Stimulated activated CD8-positive, alpha-beta memory T cell treated with anti-CD3 and anti-CD28 coated beads, Interleukin-4, amount 100 ng/mL, for 1 hour (primary cell): Measurements from ENCODE around the gene EXOC4.
"Not testable (repeated sequence)": the region's sequence is repeated elsewhere in the genome, so short reads cannot be mapped to it uniquely, and the experiment has no call there.

Source experiments
- DNase-seq, 2 donors: peaks; one replicate each; pipeline ENCODE4 v3.0.0-alpha.2; 2020; ENCODE audit warnings: low read depth in 2 of 2, low spot score in 1 of 2

The EXOC4 gene

GRCh38 chr7:133611955-133612354 lies 359.1 kb downstream of the EXOC4 start:
- no peak for DNase-seq

- no peak for DNase-seq
Observed at GRCh38 chr7:133613250-133613790, 360.4 kb downstream of the EXOC4 start.

- no peak for DNase-seq
Observed at GRCh38 chr7:133614251-133614650, 361.4 kb downstream of the EXOC4 start.

- no peak for DNase-seq
Observed at GRCh38 chr7:133618970-133619369, 366.1 kb downstream of the EXOC4 start.

- DNase-seq, result no peak
Observed at GRCh38 chr7:133619491-133619890, 366.6 kb downstream of the EXOC4 start.

GRCh38 chr7:133623721-133624120 lies 370.8 kb downstream of the EXOC4 start:
- DNase-seq, result no peak

GRCh38 chr7:133625046-133625445 lies 372.2 kb downstream of the EXOC4 start:
- no peak for DNase-seq

GRCh38 chr7:133629701-133630100 lies 376.8 kb downstream of the EXOC4 start:
- no peak for DNase-seq

GRCh38 chr7:133633055-133633454 lies 380.2 kb downstream of the EXOC4 start:
- DNase-seq, result no peak

- no peak for DNase-seq
Observed at GRCh38 chr7:133635541-133635940, 382.7 kb downstream of the EXOC4 start.

GRCh38 chr7:133638857-133639256 lies 386.0 kb downstream of the EXOC4 start:
- DNase-seq, result no peak

- DNase-seq, result no peak
Observed at GRCh38 chr7:133641436-133641835, 388.6 kb downstream of the EXOC4 start.

GRCh38 chr7:133642907-133643306 lies 390.0 kb downstream of the EXOC4 start:
- DNase-seq, result no peak

GRCh38 chr7:133643652-133644051 lies 390.8 kb downstream of the EXOC4 start:
- DNase-seq, result not testable (repeated sequence)

GRCh38 chr7:133645884-133646391 lies 393.1 kb downstream of the EXOC4 start:
- DNase-seq, result no peak

- DNase-seq, result no peak
Observed at GRCh38 chr7:133646472-133647315, 393.8 kb downstream of the EXOC4 start.

- DNase-seq, result no peak
Observed at GRCh38 chr7:133649593-133649992, 396.7 kb downstream of the EXOC4 start.

- DNase-seq, result no peak
Observed at GRCh38 chr7:133650069-133650468, 397.2 kb downstream of the EXOC4 start.

GRCh38 chr7:133650487-133651300 lies 397.8 kb downstream of the EXOC4 start:
- no peak for DNase-seq

GRCh38 chr7:133652547-133652946 lies 399.7 kb downstream of the EXOC4 start:
- no peak for DNase-seq

- DNase-seq, result no peak
Observed at GRCh38 chr7:133654547-133654946, 401.7 kb downstream of the EXOC4 start.

- no peak for DNase-seq
Observed at GRCh38 chr7:133662276-133662675, 409.4 kb downstream of the EXOC4 start.
